LNCaP clone FGC (cell line): ENCODE measurements around the gene PIGK.

ENCODE experiments used
- DNase-seq: peaks from one replicate; pipeline ENCODE4 v3.0.0-alpha.2; 2011; ENCODE audit warnings: low read depth
- H3K4me3 ChIP-seq: 2 replicates; pipeline ENCODE4 v1.5.1; 2011; ENCODE audit warnings: mild to moderate bottlenecking, low read depth, low read length, control low read depth
- TF ChIP-seq, protein P1 (sequence below): IDR thresholded peaks from 2 replicates; pipeline ENCODE4 v1.5.1; 2012; ENCODE audit warnings: mild to moderate bottlenecking; ENCODE audit not compliant: control insufficient read depth, insufficient read depth; ENCODE audit errors: extremely low read depth

The PIGK gene

DNA sequence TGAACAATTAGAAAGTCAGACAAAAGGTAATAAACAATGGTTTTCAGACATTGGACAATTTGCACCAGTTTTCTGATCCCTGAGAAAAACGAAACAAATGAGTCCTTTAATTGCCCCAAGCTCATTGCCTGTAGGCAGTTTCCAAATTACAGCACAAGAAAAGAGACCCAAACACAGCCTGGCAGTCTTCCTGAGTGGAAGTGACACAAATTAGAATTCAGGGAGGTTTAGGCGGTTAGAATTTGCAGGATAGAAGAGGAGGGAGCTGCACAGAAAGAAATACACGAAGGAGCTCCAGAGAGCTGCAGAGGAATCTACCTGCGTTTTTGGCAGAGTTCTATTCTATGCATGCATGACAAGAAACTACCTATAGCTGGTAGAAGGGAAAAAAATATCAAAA is 115.7 kb downstream of the PIGK start:
- no peak overlapping the region for H3K4me3 ChIP-seq
- no peak for DNase-seq
- TF ChIP-seq, protein P1, sequence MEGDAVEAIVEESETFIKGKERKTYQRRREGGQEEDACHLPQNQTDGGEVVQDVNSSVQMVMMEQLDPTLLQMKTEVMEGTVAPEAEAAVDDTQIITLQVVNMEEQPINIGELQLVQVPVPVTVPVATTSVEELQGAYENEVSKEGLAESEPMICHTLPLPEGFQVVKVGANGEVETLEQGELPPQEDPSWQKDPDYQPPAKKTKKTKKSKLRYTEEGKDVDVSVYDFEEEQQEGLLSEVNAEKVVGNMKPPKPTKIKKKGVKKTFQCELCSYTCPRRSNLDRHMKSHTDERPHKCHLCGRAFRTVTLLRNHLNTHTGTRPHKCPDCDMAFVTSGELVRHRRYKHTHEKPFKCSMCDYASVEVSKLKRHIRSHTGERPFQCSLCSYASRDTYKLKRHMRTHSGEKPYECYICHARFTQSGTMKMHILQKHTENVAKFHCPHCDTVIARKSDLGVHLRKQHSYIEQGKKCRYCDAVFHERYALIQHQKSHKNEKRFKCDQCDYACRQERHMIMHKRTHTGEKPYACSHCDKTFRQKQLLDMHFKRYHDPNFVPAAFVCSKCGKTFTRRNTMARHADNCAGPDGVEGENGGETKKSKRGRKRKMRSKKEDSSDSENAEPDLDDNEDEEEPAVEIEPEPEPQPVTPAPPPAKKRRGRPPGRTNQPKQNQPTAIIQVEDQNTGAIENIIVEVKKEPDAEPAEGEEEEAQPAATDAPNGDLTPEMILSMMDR = no peak

DNA sequence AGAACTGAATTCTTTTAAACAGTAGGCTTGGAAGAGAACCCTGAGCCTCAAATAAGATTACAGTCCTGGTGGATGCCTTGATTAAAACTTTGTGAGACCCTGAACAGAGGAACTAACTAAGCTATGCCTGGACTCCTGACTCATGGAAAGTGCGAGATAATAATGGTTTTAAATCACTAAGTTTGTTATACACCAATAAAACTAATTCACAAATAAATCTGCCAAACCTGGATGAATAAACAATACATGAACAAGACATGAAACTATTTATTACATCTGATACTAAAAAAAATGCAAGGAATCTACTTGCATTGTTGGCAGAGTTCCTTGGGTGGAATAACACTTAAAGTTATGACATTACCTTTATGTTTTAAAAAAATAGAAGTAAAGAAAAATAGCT is 118.4 kb downstream of the PIGK start:
- DNase-seq = no peak
- TF ChIP-seq, protein P1 = no peak
- no peak overlapping the region for H3K4me3 ChIP-seq

DNA sequence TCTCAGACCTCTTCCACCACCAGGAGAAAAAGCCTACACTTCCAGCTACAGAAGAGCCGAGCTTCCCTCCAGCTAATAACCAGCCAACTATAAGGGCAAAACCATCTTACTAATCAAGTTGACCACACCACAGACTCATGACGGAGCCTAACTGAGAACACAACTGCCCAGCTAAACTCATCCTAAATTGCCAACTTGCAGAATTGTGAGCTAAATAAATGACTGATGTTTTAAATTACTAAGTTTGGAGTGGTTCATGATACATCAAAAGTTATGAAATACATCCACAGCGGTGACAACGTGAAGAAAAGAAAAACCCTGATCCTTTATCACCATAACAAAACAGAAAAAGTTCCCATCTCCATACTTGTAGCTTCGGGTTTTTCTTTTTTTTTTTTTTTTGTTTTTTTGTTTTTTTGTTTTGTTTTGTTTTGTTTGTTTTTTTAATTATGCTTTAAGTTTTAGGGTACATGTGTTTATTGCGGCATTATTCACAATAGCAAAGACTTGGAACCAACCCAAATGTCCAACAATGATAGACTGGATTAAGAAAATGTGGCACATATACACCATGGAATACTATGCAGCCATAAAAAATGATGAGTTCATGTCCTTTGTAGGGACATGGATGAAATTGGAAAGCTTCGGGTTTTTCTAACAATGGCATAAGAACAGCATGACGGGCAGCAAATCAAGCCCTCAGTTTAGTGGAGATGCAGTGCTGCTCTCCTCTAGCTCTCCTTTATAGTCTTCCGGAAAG is 122.6 kb downstream of the PIGK start:
- TF ChIP-seq, protein P1 = no peak
- no peak for DNase-seq
- no peak overlapping the region for H3K4me3 ChIP-seq

DNA sequence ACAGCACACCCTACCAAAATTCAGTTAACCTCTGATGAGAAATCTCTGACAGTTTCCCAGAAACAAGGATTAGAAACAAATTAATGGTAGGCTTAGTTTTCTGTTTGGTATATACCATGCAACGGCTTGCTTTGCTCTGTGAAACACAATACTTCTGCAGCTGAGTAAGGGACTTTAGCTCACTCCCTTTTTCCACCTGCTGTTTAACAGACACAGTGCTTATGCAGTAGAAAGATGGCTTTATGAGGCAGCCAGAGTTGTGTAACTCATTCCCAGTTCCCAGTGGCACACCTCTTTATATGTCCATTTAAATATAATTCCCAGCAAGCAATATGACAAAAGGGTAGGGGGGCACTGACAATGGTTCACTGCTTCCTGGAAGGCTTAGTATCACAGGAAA is 124.0 kb downstream of the PIGK start:
- TF ChIP-seq, protein P1 = no peak
- DNase-seq = no peak
- H3K4me3 ChIP-seq = no peak overlapping the region

DNA sequence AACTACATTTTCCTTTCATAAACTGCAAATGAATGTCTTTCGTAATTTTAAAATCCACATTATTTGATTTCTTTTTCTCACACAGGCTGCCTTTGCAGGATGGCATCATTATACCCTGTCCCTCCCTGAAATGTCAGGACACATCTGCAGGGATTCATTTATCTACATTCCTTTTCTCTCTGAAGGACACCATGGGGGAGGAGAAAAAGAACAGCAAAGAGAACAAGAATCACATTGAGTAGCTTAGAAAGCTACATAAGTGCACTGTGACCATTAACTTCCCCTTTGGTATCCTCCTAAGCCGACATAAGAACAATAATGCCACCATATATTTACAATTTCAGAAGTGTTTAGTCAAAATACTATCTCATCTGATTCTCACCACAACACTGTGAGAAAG is 129.5 kb downstream of the PIGK start:
- no peak for DNase-seq
- TF ChIP-seq, protein P1 = no peak
- no peak overlapping the region for H3K4me3 ChIP-seq

DNA sequence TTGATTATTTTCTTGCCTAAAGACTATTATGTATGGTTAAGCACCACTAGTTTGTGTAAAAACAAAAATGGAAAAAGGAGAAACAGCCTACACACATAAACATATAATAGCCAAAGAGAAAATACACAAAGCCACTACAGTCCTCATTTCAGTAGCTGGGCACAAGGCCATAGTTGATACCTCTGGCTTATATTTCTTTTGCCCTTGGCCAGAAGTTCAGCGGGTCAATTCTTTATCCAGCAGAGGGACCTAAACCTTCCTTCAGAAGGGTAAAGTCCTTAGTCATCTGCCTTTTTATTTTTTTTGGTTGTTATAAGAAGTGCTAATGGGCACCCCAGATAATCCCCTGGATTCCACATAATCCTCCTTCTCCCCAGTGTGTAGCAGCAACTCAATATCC is 134.1 kb downstream of the PIGK start:
- TF ChIP-seq, protein P1 = no peak
- no peak for DNase-seq
- no peak overlapping the region for H3K4me3 ChIP-seq

DNA sequence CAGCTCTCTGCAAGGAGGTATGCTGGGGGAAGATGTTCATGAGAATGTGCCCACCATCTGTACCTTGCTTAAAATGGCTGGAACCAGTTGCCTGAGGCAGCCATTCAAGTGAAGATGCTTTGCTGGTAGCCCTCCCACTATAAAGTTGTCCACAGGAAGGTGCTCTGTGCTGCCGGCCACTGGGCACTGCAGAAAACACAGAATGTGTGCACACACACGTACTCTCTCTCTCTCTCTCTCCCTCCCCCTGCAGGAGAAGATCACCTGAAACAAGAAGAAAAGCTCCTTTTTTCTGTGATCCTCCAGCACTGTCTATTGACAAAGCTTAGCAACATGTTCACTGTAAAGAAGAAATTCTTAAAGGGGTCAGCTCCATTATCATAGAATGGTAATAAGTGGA is 134.8 kb downstream of the PIGK start:
- H3K4me3 ChIP-seq = no peak overlapping the region
- no peak for DNase-seq
- TF ChIP-seq, protein P1 = no peak
